Smooth muscle cell of the brain vasculature (primary cell): ENCODE measurements around the gene ELF2.
"Not testable (repeated sequence)": the region's sequence is repeated elsewhere in the genome, so short reads cannot be mapped to it uniquely, and the experiment has no call there.

Experiments
- DNase-seq: peaks from one replicate; pipeline ENCODE4 v3.0.0-alpha.2; 2012; ENCODE audit warnings: low read depth, low spot score

Gene ELF2

DNA sequence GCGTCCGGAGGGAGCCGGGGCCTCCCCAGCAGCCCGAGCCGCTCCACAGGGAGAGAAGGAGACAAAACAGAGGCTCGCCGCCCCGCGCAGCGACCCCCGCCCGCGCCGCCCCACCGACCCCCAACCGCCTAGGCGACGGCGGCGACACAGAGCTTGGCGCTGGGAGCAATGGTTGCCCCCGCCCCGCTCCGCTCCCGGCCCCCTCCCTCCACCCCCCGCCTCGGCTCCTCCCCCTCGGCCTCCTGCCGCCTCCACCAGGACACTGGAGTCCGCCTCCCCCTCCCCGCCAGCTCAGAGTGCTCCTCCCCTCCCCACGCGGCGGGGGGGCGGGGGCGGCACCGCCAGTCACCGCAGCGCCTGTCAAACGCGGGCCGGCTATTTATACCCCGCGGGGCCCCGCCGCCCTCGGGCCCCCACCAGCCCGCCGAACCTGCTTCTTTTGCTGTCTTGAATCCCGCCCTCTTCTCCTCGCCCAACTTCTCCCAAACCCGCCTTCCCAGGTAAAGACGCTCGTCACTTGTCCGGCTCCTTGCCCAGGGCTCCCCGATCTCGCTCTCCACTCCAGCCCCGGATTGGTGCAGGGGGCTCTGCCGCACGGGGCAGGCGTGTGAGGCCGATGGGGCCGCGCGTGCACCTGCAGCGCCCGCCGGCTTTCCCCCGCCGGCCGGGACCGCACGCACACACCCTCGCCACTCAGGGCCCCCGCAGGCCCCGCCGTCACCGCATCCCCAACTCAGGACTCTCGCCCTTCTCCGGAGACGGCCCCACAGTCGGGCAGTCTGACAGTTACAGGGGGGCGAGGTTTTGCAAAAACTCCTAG, at the start of gene ELF2:
Gene ELF2 (minus strand): TSS at position 170 of the 820 bp plus-strand sequence. CDS start 39,517 bp downstream, outside the sequence.
- peak; percentile 62 for DNase-seq

GRCh38 chr4:139223682-139224317, 46.8 kb upstream of the ELF2 start:
- DNase-seq: no peak

GRCh38 chr4:139222215-139222614, 45.2 kb upstream of the ELF2 start:
- no peak for DNase-seq

GRCh38 chr4:139221687-139222086, 44.7 kb upstream of the ELF2 start:
- DNase-seq: no peak

- DNase-seq: no peak
Measured at GRCh38 chr4:139219450-139220055, 42.5 kb upstream of the ELF2 start.

DNA sequence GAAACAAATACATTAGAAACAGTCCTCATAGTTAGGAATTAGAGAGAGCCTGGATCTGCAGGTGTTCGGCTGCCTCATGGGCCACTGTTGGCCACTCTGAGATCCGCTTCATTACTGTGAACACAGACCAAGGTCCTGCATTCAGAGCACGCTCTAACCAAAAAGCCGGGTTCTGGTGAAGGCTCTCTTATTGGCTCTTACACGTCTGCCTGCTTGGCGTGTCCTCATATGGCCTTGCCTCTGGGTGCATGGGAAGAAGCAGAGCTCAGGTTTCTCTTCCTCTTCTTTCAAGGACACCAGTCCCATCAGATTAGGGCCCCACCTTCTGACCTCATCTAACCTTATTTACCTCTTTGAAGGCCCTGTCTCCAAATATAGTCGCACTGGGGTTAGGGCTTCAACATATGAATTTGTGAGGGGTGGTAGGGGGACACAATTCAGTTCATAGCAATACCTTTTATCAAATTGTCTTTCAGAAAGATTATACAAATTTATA, 37.1 kb upstream of the ELF2 start:
- DNase-seq: no peak

DNA sequence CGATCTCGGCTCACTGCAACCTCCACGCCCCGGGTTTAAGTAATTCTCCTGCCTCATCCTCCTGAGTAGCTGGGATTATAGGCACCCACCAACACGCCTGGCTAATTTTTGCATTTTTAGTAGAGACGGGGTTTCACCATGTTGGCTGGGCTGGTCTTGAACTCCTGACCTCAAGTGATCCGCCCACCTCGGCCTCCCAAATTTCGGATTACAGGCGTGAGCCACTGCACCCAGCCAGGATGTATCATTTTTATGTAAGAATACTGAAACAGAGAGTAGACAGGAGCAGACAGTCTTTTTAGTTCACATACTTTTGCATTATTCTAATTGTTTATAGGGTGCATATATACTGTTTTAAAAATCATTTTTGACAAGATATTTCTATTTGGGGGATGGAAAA, 36.6 kb upstream of the ELF2 start:
- DNase-seq: not testable (repeated sequence)

- no peak for DNase-seq
Measured at GRCh38 chr4:139212900-139213299, 35.9 kb upstream of the ELF2 start.

GRCh38 chr4:139210486-139210885, 33.5 kb upstream of the ELF2 start:
- no peak for DNase-seq

GRCh38 chr4:139209470-139210063, 32.5 kb upstream of the ELF2 start:
- no peak for DNase-seq

- DNase-seq: no peak
Measured at GRCh38 chr4:139208404-139208945, 31.5 kb upstream of the ELF2 start.

DNA sequence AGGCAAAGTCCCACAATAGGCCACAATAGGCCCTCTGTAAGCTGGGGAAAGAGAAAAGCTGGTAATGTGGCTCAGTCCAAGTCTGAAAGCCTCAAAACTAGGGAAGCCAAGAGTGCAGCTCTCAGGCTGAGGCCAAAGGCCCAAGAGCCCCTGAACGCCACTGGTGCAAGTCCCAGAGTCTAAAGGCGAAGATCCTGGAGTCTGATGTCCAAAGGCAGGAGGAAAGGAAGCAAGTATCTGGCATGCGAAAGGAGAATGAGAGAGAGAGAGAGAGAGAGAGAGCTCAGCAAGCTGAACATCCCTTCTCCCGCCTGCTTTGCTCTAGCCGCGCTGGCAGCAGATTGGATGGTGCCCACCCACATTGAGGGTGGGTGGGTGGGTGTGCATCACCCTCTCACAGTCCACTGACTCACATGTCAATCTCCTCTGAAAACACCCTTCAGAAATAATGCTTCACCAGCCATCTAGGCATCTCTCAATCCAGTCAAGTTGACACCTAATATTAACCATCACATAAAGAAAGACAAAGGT, 30.9 kb upstream of the ELF2 start:
- DNase-seq: no peak

GRCh38 chr4:139207247-139207646, 30.2 kb upstream of the ELF2 start:
- DNase-seq: no peak

GRCh38 chr4:139202991-139203390, 26.0 kb upstream of the ELF2 start:
- no peak for DNase-seq

GRCh38 chr4:139200506-139200905, 23.5 kb upstream of the ELF2 start:
- DNase-seq: no peak

GRCh38 chr4:139200102-139200501, 23.1 kb upstream of the ELF2 start:
- DNase-seq: no peak

GRCh38 chr4:139197214-139197613, 20.2 kb upstream of the ELF2 start:
- not testable (repeated sequence) for DNase-seq

DNA sequence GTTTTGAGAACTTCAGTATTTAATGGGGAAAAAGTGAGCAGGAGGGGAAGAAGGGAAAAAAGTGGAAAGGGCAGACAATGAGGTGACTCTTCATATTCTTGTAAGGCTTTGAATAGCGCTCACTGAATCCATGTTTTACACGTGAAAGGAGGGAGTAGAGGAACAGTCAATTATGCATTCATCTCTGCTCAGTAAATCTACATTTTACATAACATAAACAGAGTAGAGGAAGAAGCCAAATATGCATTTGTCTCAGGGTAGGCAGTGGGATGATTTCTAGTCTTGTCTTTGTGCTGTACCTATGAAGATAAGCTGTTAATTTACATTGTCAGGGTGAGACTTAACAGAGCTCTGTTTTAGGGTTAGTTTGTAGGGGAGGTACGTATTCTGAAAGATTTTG, 19.4 kb upstream of the ELF2 start:
- no peak for DNase-seq

DNA sequence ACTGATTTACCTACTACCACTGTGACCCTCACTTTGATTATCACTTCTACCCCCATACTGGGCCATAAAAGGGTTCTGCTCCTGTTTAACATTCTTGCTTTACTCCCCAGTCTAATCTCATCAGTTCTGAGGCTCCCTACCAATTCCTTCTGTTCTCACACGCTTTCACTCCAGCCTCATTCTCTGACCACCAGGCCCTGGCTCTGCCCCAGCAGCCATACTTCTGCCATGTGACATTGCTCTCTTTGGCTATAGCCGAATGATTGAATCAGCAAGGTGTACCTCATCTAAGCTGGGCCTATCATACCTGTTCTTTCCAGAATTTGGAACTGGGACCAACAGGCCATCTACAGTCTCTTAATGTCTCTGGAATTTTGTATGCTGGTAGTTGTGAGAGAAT, 14.4 kb upstream of the ELF2 start:
- DNase-seq: no peak

DNA sequence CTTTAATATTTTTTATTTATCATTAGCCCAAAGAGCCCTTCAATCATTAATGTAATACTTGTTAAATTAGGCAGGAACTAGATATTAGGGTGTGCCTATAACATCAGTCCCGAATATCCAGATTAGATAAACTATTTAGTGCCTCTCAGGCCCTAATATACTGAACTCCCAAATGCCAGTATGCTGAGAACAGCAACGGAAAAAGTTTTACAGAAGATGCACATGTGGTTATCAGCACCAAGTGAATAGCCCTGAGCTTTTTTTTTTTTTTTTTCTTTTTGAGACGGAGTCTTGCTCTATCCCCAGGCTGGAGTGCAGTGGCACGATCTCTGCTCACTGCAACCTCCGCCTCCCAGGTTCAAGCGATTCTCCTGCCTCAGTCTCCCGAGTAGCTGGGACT, 13.0 kb upstream of the ELF2 start:
- no peak for DNase-seq

- no peak for DNase-seq
Measured at GRCh38 chr4:139189417-139189749, 12.4 kb upstream of the ELF2 start.
